ENCODE results near the gene ADNP. TPM values are rescaled to one million over a fixed set of nuclear protein-coding genes. Genes with fewer than 3 reads are reported as not detected.

Gene ADNP
- polyA plus RNA-seq, 3 donors, result 1.4 to 16.6 (median 3.3) TPM

GRCh38 chr20:50861012-50861411 lies 70.2 kb downstream of the ADNP start:
- H4K20me1 ChIP-seq (ENCODE audit: insufficient read depth, low read length), result no peaks in the 10 kb centered on the region
- intact Hi-C loops (cut with micrococcal nuclease), result no loop called here
- no peak for DNase-seq
- H3K79me2 ChIP-seq (ENCODE audit: insufficient read depth, low read length), result no peaks in the 10 kb centered on the region
- no peak overlapping the region for H2AFZ ChIP-seq (ENCODE audit: insufficient read depth, low read depth, low read length, poor library complexity, severe bottlenecking)
- H3K4me3 ChIP-seq (replicated peaks in 1 of 3; ENCODE audit: low read depth in 2 of 3, low read length in 3 of 3), result no peak overlapping the region
- Mint-ChIP-seq H3K4me1 (no peaks in the 10 kb centered on the region), H3K36me3 (no peaks in the 10 kb centered on the region), H3K4me3 (no peak overlapping the region), H3K27me3 (ENCODE audit: low read depth in 3 of 3) (no peaks in the 10 kb centered on the region), H3K9me3 (no peaks in the 10 kb centered on the region), H3K27ac (no peak overlapping the region)
- H3K4me1 ChIP-seq (ENCODE audit: control insufficient read depth in 1 of 2, insufficient read depth in 2 of 2, low read length in 2 of 2), result no peaks in the 10 kb centered on the region
- H3K4me2 ChIP-seq (replicated peaks; ENCODE audit: extremely low read depth, low read length, poor library complexity, severe bottlenecking), result no peak overlapping the region
- 100% methylated on average over 10 of the region's 12 CpGs for WGBS (ENCODE audit: insufficient coverage)
- H3K27ac ChIP-seq (ENCODE audit: low read depth in 1 of 2, low read length in 2 of 2), result no peak overlapping the region
- H3K27me3 ChIP-seq (ENCODE audit: control insufficient read depth in 2 of 2, insufficient read depth in 2 of 2, low read length in 2 of 2), result no peaks in the 10 kb centered on the region
- H3K9ac ChIP-seq (ENCODE audit: insufficient read depth, low read length, poor library complexity, severe bottlenecking), result no peak overlapping the region
- H3K36me3 ChIP-seq (replicated peaks in 1 of 2; ENCODE audit: control insufficient read depth in 1 of 2, insufficient read depth in 2 of 2, low read length in 2 of 2), result no peaks in the 10 kb centered on the region
- TF ChIP-seq, protein P1, sequence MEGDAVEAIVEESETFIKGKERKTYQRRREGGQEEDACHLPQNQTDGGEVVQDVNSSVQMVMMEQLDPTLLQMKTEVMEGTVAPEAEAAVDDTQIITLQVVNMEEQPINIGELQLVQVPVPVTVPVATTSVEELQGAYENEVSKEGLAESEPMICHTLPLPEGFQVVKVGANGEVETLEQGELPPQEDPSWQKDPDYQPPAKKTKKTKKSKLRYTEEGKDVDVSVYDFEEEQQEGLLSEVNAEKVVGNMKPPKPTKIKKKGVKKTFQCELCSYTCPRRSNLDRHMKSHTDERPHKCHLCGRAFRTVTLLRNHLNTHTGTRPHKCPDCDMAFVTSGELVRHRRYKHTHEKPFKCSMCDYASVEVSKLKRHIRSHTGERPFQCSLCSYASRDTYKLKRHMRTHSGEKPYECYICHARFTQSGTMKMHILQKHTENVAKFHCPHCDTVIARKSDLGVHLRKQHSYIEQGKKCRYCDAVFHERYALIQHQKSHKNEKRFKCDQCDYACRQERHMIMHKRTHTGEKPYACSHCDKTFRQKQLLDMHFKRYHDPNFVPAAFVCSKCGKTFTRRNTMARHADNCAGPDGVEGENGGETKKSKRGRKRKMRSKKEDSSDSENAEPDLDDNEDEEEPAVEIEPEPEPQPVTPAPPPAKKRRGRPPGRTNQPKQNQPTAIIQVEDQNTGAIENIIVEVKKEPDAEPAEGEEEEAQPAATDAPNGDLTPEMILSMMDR (IDR thresholded peaks at IDR 0.05), result no peak
- no peaks in the 10 kb centered on the region for H3K9me3 ChIP-seq (replicated peaks in 1 of 2; ENCODE audit: control insufficient read depth in 1 of 2, insufficient read depth in 1 of 2, low read length in 2 of 2)

DNA sequence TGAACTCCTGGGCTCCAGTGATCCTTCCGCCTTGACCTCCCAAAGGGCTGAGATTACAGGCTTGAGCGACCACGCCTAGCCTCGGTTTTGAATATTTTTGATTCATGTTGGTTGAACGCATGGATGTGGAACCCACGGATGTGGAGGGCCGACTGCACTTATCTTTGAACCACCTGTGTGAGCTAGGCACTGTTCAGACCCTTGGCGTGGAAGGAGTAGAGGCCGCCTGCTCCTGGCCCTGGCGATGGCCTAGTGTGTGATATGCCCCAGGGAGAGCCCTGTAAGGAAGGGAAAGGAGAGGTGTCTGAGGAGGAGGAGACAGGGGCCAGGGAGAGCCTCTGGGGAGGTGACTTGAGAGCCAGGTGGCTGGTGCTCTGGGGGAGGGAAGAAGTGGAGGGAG lies 72.1 kb downstream of the ADNP start:
- Histone ChIP-seq H2AFZ (ENCODE audit: insufficient read depth, low read depth, low read length, poor library complexity, severe bottlenecking) (no peak overlapping the region), H3K9ac (ENCODE audit: insufficient read depth, low read length, poor library complexity, severe bottlenecking) (no peak overlapping the region), H3K4me2 (replicated peaks; ENCODE audit: extremely low read depth, low read length, poor library complexity, severe bottlenecking) (no peak overlapping the region), H3K4me1 (ENCODE audit: control insufficient read depth in 1 of 2, insufficient read depth in 2 of 2, low read length in 2 of 2) (no peaks in the 10 kb centered on the region), H3K9me3 (replicated peaks in 1 of 2; ENCODE audit: control insufficient read depth in 1 of 2, insufficient read depth in 1 of 2, low read length in 2 of 2) (no peaks in the 10 kb centered on the region), H3K4me3 (replicated peaks in 1 of 3; ENCODE audit: low read depth in 2 of 3, low read length in 3 of 3) (no peak overlapping the region), H3K27me3 (ENCODE audit: control insufficient read depth in 2 of 2, insufficient read depth in 2 of 2, low read length in 2 of 2) (no peaks in the 10 kb centered on the region), H3K79me2 (ENCODE audit: insufficient read depth, low read length) (no peaks in the 10 kb centered on the region), H4K20me1 (ENCODE audit: insufficient read depth, low read length) (no peaks in the 10 kb centered on the region), H3K27ac (ENCODE audit: low read depth in 1 of 2, low read length in 2 of 2) (no peak overlapping the region), H3K36me3 (replicated peaks in 1 of 2; ENCODE audit: control insufficient read depth in 1 of 2, insufficient read depth in 2 of 2, low read length in 2 of 2) (no peaks in the 10 kb centered on the region)
- Mint-ChIP-seq H3K4me1 (no peaks in the 10 kb centered on the region), H3K27me3 (ENCODE audit: low read depth in 3 of 3) (no peaks in the 10 kb centered on the region), H3K9me3 (no peaks in the 10 kb centered on the region), H3K4me3 (no peak overlapping the region), H3K27ac (peak overlapping the region in 1 of 7 donors; percentile 38), H3K36me3 (no peaks in the 10 kb centered on the region)
- no peak for DNase-seq
- intact Hi-C loops (cut with micrococcal nuclease), result no loop called here
- 99% methylated on average over 10 of the region's 10 CpGs for WGBS (ENCODE audit: insufficient coverage)
- TF ChIP-seq, protein P1 (IDR thresholded peaks at IDR 0.05), result no peak
